Measurements from ENCODE around the gene POT1. TPM values are rescaled to one million over a fixed set of nuclear protein-coding genes. Genes with fewer than 3 reads are reported as not detected.

The POT1 gene
- total RNA-seq, 1 experiment from 2014 or later = 31.1 TPM

GRCh38 chr7:124942399-124942798 lies 12.8 kb upstream of the POT1 start:
- Mint-ChIP-seq H3K36me3 (ENCODE audit: insufficient read depth, unreplicated experiment) (no peaks in the 10 kb centered on the region), H3K27me3 (ENCODE audit: unreplicated experiment) (no peaks in the 10 kb centered on the region), H3K9me3 (ENCODE audit: low read depth, unreplicated experiment) (no peaks in the 10 kb centered on the region), H3K4me1 (ENCODE audit: low read depth, unreplicated experiment) (no peaks in the 10 kb centered on the region), H3K4me3 (ENCODE audit: low read depth, unreplicated experiment) (no peak overlapping the region), H3K27ac (ENCODE audit: unreplicated experiment) (no peak overlapping the region)
- intact Hi-C loops (cut with micrococcal nuclease; ENCODE audit: unreplicated experiment) = no loop called here
- BruUV-seq (replicated peaks) = no TSS peak
- TF ChIP-seq CTCF (IDR thresholded peaks at IDR 0.05; ENCODE audit: unreplicated experiment) = no peak
- no peak for DNase-seq
- CTCF ChIA-PET = no interaction called here

GRCh38 chr7:124940306-124940705 lies 10.7 kb upstream of the POT1 start:
- Mint-ChIP-seq H3K27me3 (ENCODE audit: unreplicated experiment) (no peaks in the 10 kb centered on the region), H3K27ac (ENCODE audit: unreplicated experiment) (no peak overlapping the region), H3K4me3 (ENCODE audit: low read depth, unreplicated experiment) (no peak overlapping the region), H3K9me3 (ENCODE audit: low read depth, unreplicated experiment) (no peaks in the 10 kb centered on the region), H3K36me3 (ENCODE audit: insufficient read depth, unreplicated experiment) (no peaks in the 10 kb centered on the region), H3K4me1 (ENCODE audit: low read depth, unreplicated experiment) (no peaks in the 10 kb centered on the region)
- no TSS peak for BruUV-seq (replicated peaks)
- DNase-seq = no peak
- no peak for TF ChIP-seq CTCF (IDR thresholded peaks at IDR 0.05; ENCODE audit: unreplicated experiment)
- intact Hi-C loops (cut with micrococcal nuclease; ENCODE audit: unreplicated experiment) = no loop called here
- CTCF ChIA-PET = no interaction called here

GRCh38 chr7:124938128-124938527 lies 8.5 kb upstream of the POT1 start:
- H3K9me3 Mint-ChIP-seq (ENCODE audit: low read depth, unreplicated experiment) = no peaks in the 10 kb centered on the region
- H3K4me1 Mint-ChIP-seq (ENCODE audit: low read depth, unreplicated experiment) = no peaks in the 10 kb centered on the region
- BruUV-seq (replicated peaks) = no TSS peak
- no peaks in the 10 kb centered on the region for H3K27me3 Mint-ChIP-seq (ENCODE audit: unreplicated experiment)
- intact Hi-C loops (cut with micrococcal nuclease; ENCODE audit: unreplicated experiment) = no loop called here
- CTCF ChIA-PET = no interaction called here
- no peak for DNase-seq
- H3K27ac Mint-ChIP-seq (ENCODE audit: unreplicated experiment) = no peak overlapping the region
- H3K4me3 Mint-ChIP-seq (ENCODE audit: low read depth, unreplicated experiment) = no peak overlapping the region
- H3K36me3 Mint-ChIP-seq (ENCODE audit: insufficient read depth, unreplicated experiment) = no peaks in the 10 kb centered on the region
- TF ChIP-seq CTCF (IDR thresholded peaks at IDR 0.05; ENCODE audit: unreplicated experiment) = no peak

- Mint-ChIP-seq H3K4me1 (ENCODE audit: low read depth, unreplicated experiment) (no peaks in the 10 kb centered on the region), H3K36me3 (ENCODE audit: insufficient read depth, unreplicated experiment) (no peaks in the 10 kb centered on the region), H3K27me3 (ENCODE audit: unreplicated experiment) (no peaks in the 10 kb centered on the region), H3K4me3 (ENCODE audit: low read depth, unreplicated experiment) (no peak overlapping the region), H3K27ac (ENCODE audit: unreplicated experiment) (no peak overlapping the region), H3K9me3 (ENCODE audit: low read depth, unreplicated experiment) (no peaks in the 10 kb centered on the region)
- no TSS peak for BruUV-seq (replicated peaks)
- CTCF ChIA-PET = no interaction called here
- intact Hi-C loops (cut with micrococcal nuclease; ENCODE audit: unreplicated experiment) = no loop called here
- DNase-seq = no peak
- no peak for TF ChIP-seq CTCF (IDR thresholded peaks at IDR 0.05; ENCODE audit: unreplicated experiment)
Observed at GRCh38 chr7:124937076-124937475, 7.5 kb upstream of the POT1 start.

GRCh38 chr7:124934841-124935240 lies 5.2 kb upstream of the POT1 start:
- intact Hi-C loops (cut with micrococcal nuclease; ENCODE audit: unreplicated experiment) = no loop called here

More at GRCh38 chr7:124934841-124935240, 5.2 kb upstream of the POT1 start:
- Mint-ChIP-seq H3K9me3 (ENCODE audit: low read depth, unreplicated experiment) (no peaks in the 10 kb centered on the region), H3K4me3 (ENCODE audit: low read depth, unreplicated experiment) (no peak overlapping the region), H3K27ac (ENCODE audit: unreplicated experiment) (no peak overlapping the region), H3K4me1 (ENCODE audit: low read depth, unreplicated experiment) (no peaks in the 10 kb centered on the region), H3K27me3 (ENCODE audit: unreplicated experiment) (no peaks in the 10 kb centered on the region), H3K36me3 (ENCODE audit: insufficient read depth, unreplicated experiment) (peaks cover 4% of the 10 kb centered on the region)
- CTCF ChIA-PET = no interaction called here
- no peak for TF ChIP-seq CTCF (IDR thresholded peaks at IDR 0.05; ENCODE audit: unreplicated experiment)
- no TSS peak for BruUV-seq (replicated peaks)
- DNase-seq = no peak
